ENCODE results near the gene RPL12.

RPL12 gene

DNA sequence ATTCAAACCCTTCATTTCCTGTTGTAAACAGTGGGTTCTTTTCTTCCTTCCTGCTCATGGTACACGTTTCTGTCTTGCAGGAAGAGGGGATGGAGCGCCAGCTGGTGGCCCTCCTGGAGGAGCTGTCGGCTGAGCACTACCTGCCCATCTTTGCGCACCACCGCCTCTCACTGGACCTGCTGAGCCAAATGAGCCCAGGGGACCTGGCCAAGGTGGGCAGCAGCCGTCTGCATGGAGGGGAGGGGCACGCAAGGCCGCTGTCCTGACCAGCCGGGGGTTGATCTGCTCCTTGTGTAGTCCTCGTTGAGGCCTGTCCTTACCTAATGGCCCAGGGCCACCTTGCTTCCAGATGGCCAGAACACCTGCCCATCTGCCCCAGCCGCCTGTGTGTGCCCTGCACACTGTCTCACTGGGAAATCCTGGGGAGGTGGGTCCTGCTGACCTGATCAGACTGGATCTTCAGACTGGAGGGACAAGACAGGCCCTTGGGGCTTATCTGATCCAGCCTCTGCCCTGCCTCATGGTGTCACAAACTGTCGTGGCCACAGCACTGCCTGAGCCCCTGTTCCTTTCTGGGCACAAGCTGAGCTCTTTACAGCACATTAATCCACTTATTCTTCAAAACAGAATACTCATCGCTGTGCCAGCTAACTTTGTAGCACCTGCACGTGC is 44.8 kb upstream of the RPL12 start:
- no peak for TF ChIP-seq CTCF (conservative IDR thresholded peaks at IDR 0.05; ENCODE audit: low read depth, low read length)
- no peak for DNase-seq (ENCODE audit: low read depth)
- H3K4me3 ChIP-seq (ENCODE audit: low read depth, low read length), result no peak overlapping the region

DNA sequence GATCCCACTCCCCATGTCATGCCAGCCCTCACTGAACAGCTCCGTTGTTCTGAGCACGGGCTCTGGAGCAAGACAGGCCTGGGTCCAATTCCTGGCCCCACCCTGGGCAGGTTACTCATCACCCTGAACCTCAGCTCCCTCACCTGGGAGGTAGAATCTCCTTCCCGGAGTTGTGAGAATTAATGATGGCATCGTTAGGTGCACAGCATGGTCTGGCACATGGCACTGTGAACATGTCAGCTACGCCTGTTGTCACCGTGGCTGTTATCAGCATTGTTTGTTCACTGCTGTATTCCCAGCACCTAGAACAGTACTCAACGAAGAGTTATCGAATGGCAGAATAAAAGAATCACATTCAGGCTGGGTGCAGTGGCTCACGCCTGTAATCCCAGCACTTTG is 43.1 kb upstream of the RPL12 start:
- no peak for DNase-seq (ENCODE audit: low read depth)
- no peak overlapping the region for H3K4me3 ChIP-seq (ENCODE audit: low read depth, low read length)
- TF ChIP-seq CTCF (conservative IDR thresholded peaks at IDR 0.05; ENCODE audit: low read depth, low read length), result no peak

- DNase-seq (ENCODE audit: low read depth), result no peak
Measured at GRCh38 chr9:127493592-127494303, 42.5 kb upstream of the RPL12 start.

GRCh38 chr9:127492616-127493015 is 41.4 kb upstream of the RPL12 start:
- no peak for TF ChIP-seq CTCF (conservative IDR thresholded peaks at IDR 0.05; ENCODE audit: low read depth, low read length)
- no peak overlapping the region for H3K4me3 ChIP-seq (ENCODE audit: low read depth, low read length)
- no peak for DNase-seq (ENCODE audit: low read depth)

More at GRCh38 chr9:127493592-127494303, 42.5 kb upstream of the RPL12 start:
- H3K4me3 ChIP-seq (ENCODE audit: low read depth, low read length), result no peak overlapping the region
- no peak for TF ChIP-seq CTCF (conservative IDR thresholded peaks at IDR 0.05; ENCODE audit: low read depth, low read length)

GRCh38 chr9:127491516-127491915 is 40.3 kb upstream of the RPL12 start:
- no peak for TF ChIP-seq CTCF (conservative IDR thresholded peaks at IDR 0.05; ENCODE audit: low read depth, low read length)
- no peak for DNase-seq (ENCODE audit: low read depth)
- H3K4me3 ChIP-seq (ENCODE audit: low read depth, low read length), result no peak overlapping the region

DNA sequence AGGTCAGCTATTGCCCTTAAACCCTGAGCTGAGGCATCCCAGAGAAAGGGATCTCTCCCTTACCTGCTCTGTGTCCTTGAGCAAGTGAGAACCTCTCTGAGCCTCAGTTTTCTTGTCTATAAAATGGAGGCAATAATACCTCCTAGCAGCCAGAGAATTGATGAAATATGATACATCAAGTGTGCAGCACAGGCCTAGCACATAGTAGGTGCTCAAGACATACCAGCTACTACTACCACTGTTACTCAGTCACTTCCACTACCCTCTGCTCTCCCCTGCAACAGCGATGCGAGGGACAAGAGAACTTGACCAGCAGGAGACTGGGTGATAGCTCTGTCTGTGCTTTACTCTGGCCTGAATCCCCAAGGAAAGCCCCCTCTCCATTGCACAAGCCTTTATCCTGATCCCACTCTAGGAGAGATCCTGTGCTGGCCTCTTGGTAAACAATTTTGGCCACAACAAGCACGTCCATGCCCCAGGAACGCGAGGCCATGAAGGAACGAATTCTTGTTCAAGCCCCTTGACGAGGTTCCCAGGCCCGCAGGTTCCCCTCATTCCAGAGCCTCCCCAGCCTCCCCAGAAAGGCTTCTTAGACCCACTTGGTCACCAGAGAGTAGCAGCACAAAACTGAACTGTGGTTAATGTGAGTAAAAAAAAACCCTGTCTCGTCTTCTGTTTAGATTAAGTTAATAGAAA is 39.5 kb upstream of the RPL12 start:
- no peak overlapping the region for H3K4me3 ChIP-seq (ENCODE audit: low read depth, low read length)
- TF ChIP-seq CTCF (conservative IDR thresholded peaks at IDR 0.05; ENCODE audit: low read depth, low read length), result no peak
- DNase-seq (ENCODE audit: low read depth), result peak; percentile 26

All from choroid plexus epithelial cell (primary cell).